HEK293 (cell line): ENCODE measurements around the gene CD200.

Source experiments
- CTCF ChIA-PET: fragments of 350-600 bp; formaldehyde crosslinking; extraction: SDS; loops from one replicate; lab custom pipeline; 2021; ENCODE audit warnings: antibody characterized with exemption; lab: Yijun Ruan, JAX
- POLR2A ChIA-PET: fragments of 300-600 bp; formaldehyde crosslinking; extraction: SDS; loops from one replicate; lab custom pipeline; 2020; ENCODE audit warnings: antibody characterized with exemption, inconsistent platforms; lab: Yijun Ruan, JAX
- H3K27ac ChIP-seq: fragments of 200-500 bp; sonication (Bioruptor generic); 2 replicates; pipeline ENCODE4 v1.5.1; 2014; ENCODE audit warnings: low read depth, low read length, control low read depth, inconsistent platforms; ENCODE audit errors: extremely low read depth
- H3K36me3 ChIP-seq, 2 experiments: fragments of 200-500 bp in 1 of 2; sonication (Bioruptor generic) in 1 of 2; 1 replicate in 1 of 2; 2 replicates in 1 of 2; pipeline ENCODE4 v1.5.1; 2014 to 2017; ENCODE audit warnings: inconsistent platforms in 2 of 2, low read length in 2 of 2; ENCODE audit not compliant: control insufficient read depth in 2 of 2, insufficient read depth in 1 of 2
- H3K4me1 ChIP-seq: fragments of 200-500 bp; sonication (Bioruptor generic); 2 replicates; pipeline ENCODE4 v1.5.1; 2014; ENCODE audit warnings: mild to moderate bottlenecking, low read length, inconsistent platforms; ENCODE audit not compliant: control insufficient read depth, insufficient read depth
- H3K4me3 ChIP-seq: 2 replicates; pipeline ENCODE4 v1.5.1; 2011; ENCODE audit warnings: low read depth, mild to moderate bottlenecking, control low read depth, low read length, moderate library complexity
- H3K9me3 ChIP-seq: fragments of 200-500 bp; sonication (Bioruptor generic); 2 replicates; pipeline ENCODE4 v1.5.1; 2014; ENCODE audit warnings: low read depth, low read length, inconsistent platforms; ENCODE audit not compliant: control insufficient read depth, insufficient read depth
- HOXC10 ChIP-seq: sonication (generic); formaldehyde crosslinking; IDR thresholded peaks from 2 replicates; pipeline ENCODE4 v1.8.1; 2023; ENCODE audit warnings: mild to moderate bottlenecking, missing genetic modification reagents
- PRDM1 ChIP-seq: fragments of 450-650 bp; formaldehyde crosslinking; IDR thresholded peaks from 2 replicates; pipeline ENCODE4; 2016; ENCODE audit warnings: missing biosample characterization, missing genetic modification characterization
- SP7 ChIP-seq: fragments of 450-650 bp; formaldehyde crosslinking; IDR thresholded peaks from 2 replicates; pipeline ENCODE4 v1.5.1; 2016; ENCODE audit warnings: missing biosample characterization, missing genetic modification characterization
- ZEB2 ChIP-seq: fragments of 450-650 bp; formaldehyde crosslinking; IDR thresholded peaks from 2 replicates; pipeline ENCODE4 v1.5.1; 2016; ENCODE audit warnings: missing biosample characterization, missing genetic modification characterization
- ZFP41 ChIP-seq: fragments of 450-650 bp; formaldehyde crosslinking; IDR thresholded peaks from 2 replicates; pipeline ENCODE4 v1.5.1; 2016; ENCODE audit warnings: missing biosample characterization, missing genetic modification characterization, borderline replicate concordance
- ZNF138 ChIP-seq: fragments of 450-650 bp; formaldehyde crosslinking; IDR thresholded peaks from 2 replicates; pipeline ENCODE4 v1.5.1; 2016; ENCODE audit warnings: missing biosample characterization, missing genetic modification characterization, borderline replicate concordance
- ZNF146 ChIP-seq: fragments of 450-650 bp; formaldehyde crosslinking; IDR thresholded peaks from 2 replicates; pipeline ENCODE4 v1.5.1; 2016; ENCODE audit warnings: missing biosample characterization, missing genetic modification characterization
- ZNF155 ChIP-seq: fragments of 450-650 bp; formaldehyde crosslinking; IDR thresholded peaks from 2 replicates; pipeline ENCODE4 v1.5.1; 2016; ENCODE audit warnings: missing biosample characterization, missing genetic modification characterization
- ZNF394 ChIP-seq: fragments of 450-650 bp; formaldehyde crosslinking; IDR thresholded peaks from 2 replicates; pipeline ENCODE4 v1.5.1; 2016; ENCODE audit warnings: missing biosample characterization, missing genetic modification characterization, mild to moderate bottlenecking, moderate library complexity, borderline replicate concordance
- ZNF416 ChIP-seq: fragments of 450-650 bp; formaldehyde crosslinking; IDR thresholded peaks from 2 replicates; pipeline ENCODE4 v1.5.1; 2016; ENCODE audit warnings: missing biosample characterization, missing genetic modification characterization
- ZNF48 ChIP-seq: fragments of 450-650 bp; formaldehyde crosslinking; IDR thresholded peaks from 2 replicates; pipeline ENCODE4 v1.5.1; 2016; ENCODE audit warnings: missing biosample characterization, missing genetic modification characterization
- ZNF626 ChIP-seq: fragments of 450-650 bp; sonication (Bioruptor Pico); formaldehyde crosslinking; IDR thresholded peaks from 2 replicates; pipeline ENCODE4 v1.5.1; 2018; ENCODE audit warnings: missing biosample characterization, missing genetic modification characterization, inconsistent platforms
- ZNF629 ChIP-seq: fragments of 450-650 bp; formaldehyde crosslinking; IDR thresholded peaks from 2 replicates; pipeline ENCODE4 v1.5.1; 2017; ENCODE audit warnings: missing biosample characterization, missing genetic modification characterization
- ZNF664 ChIP-seq: fragments of 450-650 bp; formaldehyde crosslinking; IDR thresholded peaks from 2 replicates; pipeline ENCODE4 v1.5.1; 2016; ENCODE audit warnings: missing biosample characterization, missing genetic modification characterization
- ZNF830 ChIP-seq: fragments of 450-650 bp; IDR thresholded peaks from 2 replicates; pipeline ENCODE4 v1.5.0; 2018; ENCODE audit warnings: missing biosample characterization, missing genetic modification characterization, low read depth, mild to moderate bottlenecking, moderate library complexity
- ZSCAN16 ChIP-seq: fragments of 450-650 bp; formaldehyde crosslinking; IDR thresholded peaks from 2 replicates; pipeline ENCODE4 v1.5.1; 2016; ENCODE audit warnings: missing biosample characterization, missing genetic modification characterization
- TF ChIP-seq, protein P1 (sequence below): fragments of 450-650 bp; formaldehyde crosslinking; IDR thresholded peaks from 2 replicates; pipeline ENCODE4; 2016; ENCODE audit warnings: missing biosample characterization, missing genetic modification characterization
- TF ChIP-seq, protein P2 (sequence below): fragments of 450-650 bp; formaldehyde crosslinking; IDR thresholded peaks from 2 replicates; pipeline ENCODE4 v1.5.1; 2016; ENCODE audit warnings: missing biosample characterization, missing genetic modification characterization
- TF ChIP-seq, protein P3 (sequence below): fragments of 450-650 bp; formaldehyde crosslinking; IDR thresholded peaks from 2 replicates; pipeline ENCODE4 v1.5.1; 2016; ENCODE audit warnings: missing biosample characterization, missing genetic modification characterization, borderline replicate concordance
- TF ChIP-seq, protein P4 (sequence below): fragments of 450-650 bp; formaldehyde crosslinking; IDR thresholded peaks from 2 replicates; pipeline ENCODE4 v1.5.1; 2016; ENCODE audit warnings: missing biosample characterization, missing genetic modification characterization
- TF ChIP-seq, protein P5 (sequence below): fragments of 450-650 bp; formaldehyde crosslinking; IDR thresholded peaks from 2 replicates; pipeline ENCODE4 v1.5.1; 2016; ENCODE audit warnings: missing biosample characterization, missing genetic modification characterization
- TF ChIP-seq, protein P6 (sequence below): fragments of 450-650 bp; formaldehyde crosslinking; IDR thresholded peaks from 2 replicates; pipeline ENCODE4 v1.5.1; 2016; ENCODE audit warnings: missing biosample characterization, missing genetic modification characterization

Gene CD200

DNA sequence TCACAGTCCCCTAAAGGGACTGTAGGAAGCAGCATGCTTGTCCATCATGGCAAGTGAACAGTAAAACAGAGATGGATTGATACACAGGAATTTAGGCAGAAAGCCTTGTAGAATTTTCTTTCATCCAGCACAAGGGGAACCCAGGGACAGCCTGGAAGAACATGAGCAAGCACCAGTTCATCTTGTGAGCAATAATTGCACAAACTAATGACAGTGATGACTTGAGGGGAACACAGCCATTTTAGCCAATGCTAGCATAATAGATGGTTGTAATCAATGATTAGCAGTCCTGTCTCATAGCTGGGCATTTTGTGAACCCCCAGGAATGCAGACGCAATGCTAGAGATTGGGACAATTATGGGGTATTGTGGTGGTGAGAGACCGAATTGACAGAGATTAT lies 6.7 kb downstream of the CD200 start:
- Histone ChIP-seq H3K36me3 (no peaks in the 10 kb centered on the region), H3K4me1 (no peaks in the 10 kb centered on the region), H3K4me3 (no peak overlapping the region), H3K27ac (no peak overlapping the region), H3K9me3 (no peaks in the 10 kb centered on the region)
- TF ChIP-seq PRDM1 (tag by site-specific recombination) (no peak), ZNF830 (tag by site-specific recombination) (no peak), ZNF146 (tag by site-specific recombination) (no peak), ZNF394 (no peak), ZEB2 (tag by site-specific recombination) (no peak), ZFP41 (tag by site-specific recombination) (no peak), SP7 (tag by site-specific recombination) (no peak), HOXC10 (no peak), ZNF155 (no peak)
- TF ChIP-seq, protein P1, sequence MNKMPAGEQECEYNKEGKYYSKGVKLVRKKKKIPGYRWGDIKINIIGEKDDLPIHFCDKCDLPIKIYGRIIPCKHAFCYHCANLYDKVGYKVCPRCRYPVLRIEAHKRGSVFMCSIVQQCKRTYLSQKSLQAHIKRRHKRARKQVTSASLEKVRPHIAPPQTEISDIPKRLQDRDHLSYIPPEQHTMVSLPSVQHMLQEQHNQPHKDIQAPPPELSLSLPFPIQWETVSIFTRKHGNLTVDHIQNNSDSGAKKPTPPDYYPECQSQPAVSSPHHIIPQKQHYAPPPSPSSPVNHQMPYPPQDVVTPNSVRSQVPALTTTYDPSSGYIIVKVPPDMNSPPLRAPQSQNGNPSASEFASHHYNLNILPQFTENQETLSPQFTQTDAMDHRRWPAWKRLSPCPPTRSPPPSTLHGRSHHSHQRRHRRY: no peak
- TF ChIP-seq, protein P2, sequence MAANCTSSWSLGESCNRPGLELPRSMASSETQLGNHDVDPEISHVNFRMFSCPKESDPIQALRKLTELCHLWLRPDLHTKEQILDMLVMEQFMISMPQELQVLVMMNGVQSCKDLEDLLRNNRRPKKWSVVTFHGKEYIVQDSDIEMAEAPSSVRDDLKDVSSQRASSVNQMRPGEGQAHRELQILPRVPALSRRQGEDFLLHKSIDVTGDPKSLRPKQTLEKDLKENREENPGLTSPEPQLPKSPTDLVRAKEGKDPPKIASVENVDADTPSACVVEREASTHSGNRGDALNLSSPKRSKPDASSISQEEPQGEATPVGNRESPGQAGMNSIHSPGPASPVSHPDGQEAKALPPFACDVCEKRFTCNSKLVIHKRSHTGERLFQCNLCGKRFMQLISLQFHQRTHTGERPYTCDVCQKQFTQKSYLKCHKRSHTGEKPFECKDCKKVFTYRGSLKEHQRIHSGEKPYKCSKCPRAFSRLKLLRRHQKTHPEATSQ (tag by site-specific recombination): no peak
- TF ChIP-seq, protein P3, sequence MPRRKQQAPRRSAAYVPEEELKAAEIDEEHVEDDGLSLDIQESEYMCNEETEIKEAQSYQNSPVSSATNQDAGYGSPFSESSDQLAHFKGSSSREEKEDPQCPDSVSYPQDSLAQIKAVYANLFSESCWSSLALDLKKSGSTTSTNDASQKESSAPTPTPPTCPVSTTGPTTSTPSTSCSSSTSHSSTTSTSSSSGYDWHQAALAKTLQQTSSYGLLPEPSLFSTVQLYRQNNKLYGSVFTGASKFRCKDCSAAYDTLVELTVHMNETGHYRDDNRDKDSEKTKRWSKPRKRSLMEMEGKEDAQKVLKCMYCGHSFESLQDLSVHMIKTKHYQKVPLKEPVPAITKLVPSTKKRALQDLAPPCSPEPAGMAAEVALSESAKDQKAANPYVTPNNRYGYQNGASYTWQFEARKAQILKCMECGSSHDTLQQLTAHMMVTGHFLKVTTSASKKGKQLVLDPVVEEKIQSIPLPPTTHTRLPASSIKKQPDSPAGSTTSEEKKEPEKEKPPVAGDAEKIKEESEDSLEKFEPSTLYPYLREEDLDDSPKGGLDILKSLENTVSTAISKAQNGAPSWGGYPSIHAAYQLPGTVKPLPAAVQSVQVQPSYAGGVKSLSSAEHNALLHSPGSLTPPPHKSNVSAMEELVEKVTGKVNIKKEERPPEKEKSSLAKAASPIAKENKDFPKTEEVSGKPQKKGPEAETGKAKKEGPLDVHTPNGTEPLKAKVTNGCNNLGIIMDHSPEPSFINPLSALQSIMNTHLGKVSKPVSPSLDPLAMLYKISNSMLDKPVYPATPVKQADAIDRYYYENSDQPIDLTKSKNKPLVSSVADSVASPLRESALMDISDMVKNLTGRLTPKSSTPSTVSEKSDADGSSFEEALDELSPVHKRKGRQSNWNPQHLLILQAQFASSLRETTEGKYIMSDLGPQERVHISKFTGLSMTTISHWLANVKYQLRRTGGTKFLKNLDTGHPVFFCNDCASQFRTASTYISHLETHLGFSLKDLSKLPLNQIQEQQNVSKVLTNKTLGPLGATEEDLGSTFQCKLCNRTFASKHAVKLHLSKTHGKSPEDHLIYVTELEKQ (tag by site-specific recombination): no peak
- TF ChIP-seq, protein P4, sequence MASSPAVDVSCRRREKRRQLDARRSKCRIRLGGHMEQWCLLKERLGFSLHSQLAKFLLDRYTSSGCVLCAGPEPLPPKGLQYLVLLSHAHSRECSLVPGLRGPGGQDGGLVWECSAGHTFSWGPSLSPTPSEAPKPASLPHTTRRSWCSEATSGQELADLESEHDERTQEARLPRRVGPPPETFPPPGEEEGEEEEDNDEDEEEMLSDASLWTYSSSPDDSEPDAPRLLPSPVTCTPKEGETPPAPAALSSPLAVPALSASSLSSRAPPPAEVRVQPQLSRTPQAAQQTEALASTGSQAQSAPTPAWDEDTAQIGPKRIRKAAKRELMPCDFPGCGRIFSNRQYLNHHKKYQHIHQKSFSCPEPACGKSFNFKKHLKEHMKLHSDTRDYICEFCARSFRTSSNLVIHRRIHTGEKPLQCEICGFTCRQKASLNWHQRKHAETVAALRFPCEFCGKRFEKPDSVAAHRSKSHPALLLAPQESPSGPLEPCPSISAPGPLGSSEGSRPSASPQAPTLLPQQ (tag by site-specific recombination): no peak
- ChIA-PET CTCF (interaction anchor here (0.7 kb wide), 1 partner anchor 444 kb away, joined by 3 read pairs; no protein-coding TSS in a partner anchor), POLR2A (no interaction called here)

DNA sequence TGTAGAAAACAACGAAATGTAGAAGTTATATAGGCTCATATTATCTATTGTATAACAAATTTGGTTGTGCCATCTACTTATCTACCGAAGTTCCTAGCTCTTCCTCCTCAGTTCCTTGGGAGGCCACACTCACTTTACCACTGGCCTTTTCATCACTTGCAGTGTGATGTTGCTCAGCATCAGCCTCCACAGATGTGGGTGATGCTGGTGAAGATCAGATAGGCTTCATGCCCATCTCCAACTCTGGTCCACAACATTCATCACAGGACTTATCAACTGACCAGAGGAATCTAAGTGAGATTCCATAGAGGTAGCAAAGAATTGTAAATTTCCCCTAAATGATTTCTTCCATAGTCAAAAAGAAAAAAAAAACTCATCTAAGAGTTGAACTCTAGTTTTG lies 8.4 kb downstream of the CD200 start:
- no peaks in the 10 kb centered on the region for H3K36me3 ChIP-seq
- H3K27ac ChIP-seq: no peak overlapping the region
- POLR2A ChIA-PET: no interaction called here
- H3K4me1 ChIP-seq: no peaks in the 10 kb centered on the region
- TF ChIP-seq, protein P5, sequence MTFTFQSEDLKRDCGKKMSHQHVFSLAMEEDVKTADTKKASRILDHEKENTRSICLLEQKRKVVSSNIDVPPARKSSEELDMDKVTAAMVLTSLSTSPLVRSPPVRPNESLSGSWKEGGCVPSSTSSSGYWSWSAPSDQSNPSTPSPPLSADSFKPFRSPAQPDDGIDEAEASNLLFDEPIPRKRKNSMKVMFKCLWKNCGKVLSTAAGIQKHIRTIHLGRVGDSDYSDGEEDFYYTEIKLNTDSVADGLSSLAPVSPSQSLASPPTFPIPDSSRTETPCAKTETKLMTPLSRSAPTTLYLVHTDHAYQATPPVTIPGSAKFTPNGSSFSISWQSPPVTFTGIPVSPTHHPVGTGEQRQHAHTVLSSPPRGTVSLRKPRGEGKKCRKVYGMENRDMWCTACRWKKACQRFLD (tag by site-specific recombination): no peak
- TF ChIP-seq ZNF664 (tag by site-specific recombination): no peak
- no peak for TF ChIP-seq ZSCAN16 (tag by site-specific recombination)
- TF ChIP-seq ZNF416 (tag by site-specific recombination): no peak
- TF ChIP-seq ZNF48: no peak
- TF ChIP-seq ZNF626 (tag by site-specific recombination): no peak
- no peak for TF ChIP-seq ZNF394
- no peak for TF ChIP-seq ZNF629 (tag by site-specific recombination)
- TF ChIP-seq, protein P6, sequence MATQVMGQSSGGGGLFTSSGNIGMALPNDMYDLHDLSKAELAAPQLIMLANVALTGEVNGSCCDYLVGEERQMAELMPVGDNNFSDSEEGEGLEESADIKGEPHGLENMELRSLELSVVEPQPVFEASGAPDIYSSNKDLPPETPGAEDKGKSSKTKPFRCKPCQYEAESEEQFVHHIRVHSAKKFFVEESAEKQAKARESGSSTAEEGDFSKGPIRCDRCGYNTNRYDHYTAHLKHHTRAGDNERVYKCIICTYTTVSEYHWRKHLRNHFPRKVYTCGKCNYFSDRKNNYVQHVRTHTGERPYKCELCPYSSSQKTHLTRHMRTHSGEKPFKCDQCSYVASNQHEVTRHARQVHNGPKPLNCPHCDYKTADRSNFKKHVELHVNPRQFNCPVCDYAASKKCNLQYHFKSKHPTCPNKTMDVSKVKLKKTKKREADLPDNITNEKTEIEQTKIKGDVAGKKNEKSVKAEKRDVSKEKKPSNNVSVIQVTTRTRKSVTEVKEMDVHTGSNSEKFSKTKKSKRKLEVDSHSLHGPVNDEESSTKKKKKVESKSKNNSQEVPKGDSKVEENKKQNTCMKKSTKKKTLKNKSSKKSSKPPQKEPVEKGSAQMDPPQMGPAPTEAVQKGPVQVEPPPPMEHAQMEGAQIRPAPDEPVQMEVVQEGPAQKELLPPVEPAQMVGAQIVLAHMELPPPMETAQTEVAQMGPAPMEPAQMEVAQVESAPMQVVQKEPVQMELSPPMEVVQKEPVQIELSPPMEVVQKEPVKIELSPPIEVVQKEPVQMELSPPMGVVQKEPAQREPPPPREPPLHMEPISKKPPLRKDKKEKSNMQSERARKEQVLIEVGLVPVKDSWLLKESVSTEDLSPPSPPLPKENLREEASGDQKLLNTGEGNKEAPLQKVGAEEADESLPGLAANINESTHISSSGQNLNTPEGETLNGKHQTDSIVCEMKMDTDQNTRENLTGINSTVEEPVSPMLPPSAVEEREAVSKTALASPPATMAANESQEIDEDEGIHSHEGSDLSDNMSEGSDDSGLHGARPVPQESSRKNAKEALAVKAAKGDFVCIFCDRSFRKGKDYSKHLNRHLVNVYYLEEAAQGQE: no peak
- TF ChIP-seq ZNF138 (tag by site-specific recombination): no peak
- CTCF ChIA-PET: no interaction called here
- H3K9me3 ChIP-seq: no peaks in the 10 kb centered on the region
- no peak overlapping the region for H3K4me3 ChIP-seq
